ENCODE measurements around the gene RPH3AL.

DNA sequence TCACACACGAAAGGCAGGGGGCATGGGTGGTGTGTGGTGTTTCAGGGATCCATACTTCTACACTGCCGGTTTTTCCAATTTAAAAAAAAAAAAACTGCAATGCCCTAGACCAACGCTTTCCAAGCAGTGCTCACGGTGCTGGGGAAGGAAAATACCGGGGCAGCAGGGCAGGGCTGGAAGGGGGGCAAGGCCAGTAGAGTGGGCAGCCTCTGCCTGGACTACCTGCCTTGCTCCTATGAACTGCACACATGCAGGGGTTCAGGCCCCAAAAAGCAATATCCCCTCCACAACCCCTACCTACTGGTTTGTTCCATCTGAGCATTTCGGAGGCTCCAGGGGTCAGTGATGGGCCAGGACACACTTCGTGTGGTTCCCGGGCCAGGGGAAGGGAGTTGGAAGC lies 29.4 kb downstream of the RPH3AL start:
- TF ChIP-seq TCF12 (IDR thresholded peaks at IDR 0.05; ENCODE audit: low read depth) (no peak), RAD21 (IDR thresholded peaks at IDR 0.05; ENCODE audit: low read depth) (no peak), EP300 (IDR thresholded peaks at IDR 0.05; ENCODE audit: borderline replicate concordance) (no peak), FOXM1 (IDR thresholded peaks at IDR 0.05; ENCODE audit: borderline replicate concordance, low read depth) (no peak), YY1 (IDR thresholded peaks at IDR 0.05; ENCODE audit: low read depth) (no peak), EGR1 (IDR thresholded peaks at IDR 0.05) (no peak), NFIC (IDR thresholded peaks at IDR 0.05) (no peak)
- TF ChIP-seq, protein P1, sequence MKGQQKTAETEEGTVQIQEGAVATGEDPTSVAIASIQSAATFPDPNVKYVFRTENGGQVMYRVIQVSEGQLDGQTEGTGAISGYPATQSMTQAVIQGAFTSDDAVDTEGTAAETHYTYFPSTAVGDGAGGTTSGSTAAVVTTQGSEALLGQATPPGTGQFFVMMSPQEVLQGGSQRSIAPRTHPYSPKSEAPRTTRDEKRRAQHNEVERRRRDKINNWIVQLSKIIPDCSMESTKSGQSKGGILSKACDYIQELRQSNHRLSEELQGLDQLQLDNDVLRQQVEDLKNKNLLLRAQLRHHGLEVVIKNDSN (IDR thresholded peaks at IDR 0.05), result no peak
- TF ChIP-seq, protein P2, sequence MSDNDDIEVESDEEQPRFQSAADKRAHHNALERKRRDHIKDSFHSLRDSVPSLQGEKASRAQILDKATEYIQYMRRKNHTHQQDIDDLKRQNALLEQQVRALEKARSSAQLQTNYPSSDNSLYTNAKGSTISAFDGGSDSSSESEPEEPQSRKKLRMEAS (IDR thresholded peaks at IDR 0.05), result no peak

Data from Ishikawa (cell line).